DOHH2 (cell line): ENCODE results near the gene ST6GAL1.

ENCODE experiments used
- EZH2phosphoT487 ChIP-seq: fragments of 200-600 bp; sonication (generic); IDR thresholded peaks from 2 replicates; pipeline ENCODE4 v1.6.1; 2017; ENCODE audit warnings: borderline replicate concordance, mild to moderate bottlenecking, antibody characterized with exemption, low read length, moderate library complexity, mixed read lengths
- TF ChIP-seq, protein P1 (sequence below): fragments of 200-600 bp; sonication (generic); IDR thresholded peaks from one replicate; pipeline ENCODE4 v1.5.1; 2014; ENCODE audit warnings: antibody characterized with exemption, mild to moderate bottlenecking, low read depth, low read length; ENCODE audit not compliant: poor library complexity, severe bottlenecking

DNA sequence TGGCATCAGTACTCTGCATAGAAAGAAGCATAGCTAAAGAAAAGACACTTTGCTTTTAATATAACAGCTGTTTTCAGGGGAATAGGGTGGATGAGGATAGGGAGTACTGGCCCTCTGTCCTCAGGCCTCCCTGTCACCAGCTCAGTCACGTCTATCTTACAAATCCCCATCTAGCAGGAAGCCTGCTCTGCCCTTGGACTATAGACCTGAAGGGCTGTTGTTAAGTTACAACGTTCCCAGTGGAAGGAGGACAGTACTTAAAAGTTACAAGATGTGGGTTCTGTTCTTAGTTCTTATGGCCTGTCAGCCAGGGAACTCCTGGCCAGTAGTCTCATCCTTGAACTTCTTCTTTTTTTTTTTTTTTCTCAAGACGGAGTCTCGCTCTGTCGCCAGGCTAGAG lies 138.5 kb downstream of the ST6GAL1 start:
- TF ChIP-seq, protein P1, sequence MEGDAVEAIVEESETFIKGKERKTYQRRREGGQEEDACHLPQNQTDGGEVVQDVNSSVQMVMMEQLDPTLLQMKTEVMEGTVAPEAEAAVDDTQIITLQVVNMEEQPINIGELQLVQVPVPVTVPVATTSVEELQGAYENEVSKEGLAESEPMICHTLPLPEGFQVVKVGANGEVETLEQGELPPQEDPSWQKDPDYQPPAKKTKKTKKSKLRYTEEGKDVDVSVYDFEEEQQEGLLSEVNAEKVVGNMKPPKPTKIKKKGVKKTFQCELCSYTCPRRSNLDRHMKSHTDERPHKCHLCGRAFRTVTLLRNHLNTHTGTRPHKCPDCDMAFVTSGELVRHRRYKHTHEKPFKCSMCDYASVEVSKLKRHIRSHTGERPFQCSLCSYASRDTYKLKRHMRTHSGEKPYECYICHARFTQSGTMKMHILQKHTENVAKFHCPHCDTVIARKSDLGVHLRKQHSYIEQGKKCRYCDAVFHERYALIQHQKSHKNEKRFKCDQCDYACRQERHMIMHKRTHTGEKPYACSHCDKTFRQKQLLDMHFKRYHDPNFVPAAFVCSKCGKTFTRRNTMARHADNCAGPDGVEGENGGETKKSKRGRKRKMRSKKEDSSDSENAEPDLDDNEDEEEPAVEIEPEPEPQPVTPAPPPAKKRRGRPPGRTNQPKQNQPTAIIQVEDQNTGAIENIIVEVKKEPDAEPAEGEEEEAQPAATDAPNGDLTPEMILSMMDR: no peak
- no peak for TF ChIP-seq EZH2phosphoT487
